22Rv1 (cell line): ENCODE data around the gene MT1G.

Experiments used
- ZFX ChIP-seq: fragments of 450-650 bp; IDR thresholded peaks from 2 replicates; pipeline ENCODE4 v1.6.1; 2017; ENCODE audit warnings: antibody characterized with exemption, borderline replicate concordance
- TF ChIP-seq, protein P1 (sequence below): fragments of 450-650 bp; IDR thresholded peaks from 2 replicates; pipeline ENCODE4 v1.5.1; 2017; ENCODE audit warnings: mild to moderate bottlenecking

- TF ChIP-seq, protein P1, sequence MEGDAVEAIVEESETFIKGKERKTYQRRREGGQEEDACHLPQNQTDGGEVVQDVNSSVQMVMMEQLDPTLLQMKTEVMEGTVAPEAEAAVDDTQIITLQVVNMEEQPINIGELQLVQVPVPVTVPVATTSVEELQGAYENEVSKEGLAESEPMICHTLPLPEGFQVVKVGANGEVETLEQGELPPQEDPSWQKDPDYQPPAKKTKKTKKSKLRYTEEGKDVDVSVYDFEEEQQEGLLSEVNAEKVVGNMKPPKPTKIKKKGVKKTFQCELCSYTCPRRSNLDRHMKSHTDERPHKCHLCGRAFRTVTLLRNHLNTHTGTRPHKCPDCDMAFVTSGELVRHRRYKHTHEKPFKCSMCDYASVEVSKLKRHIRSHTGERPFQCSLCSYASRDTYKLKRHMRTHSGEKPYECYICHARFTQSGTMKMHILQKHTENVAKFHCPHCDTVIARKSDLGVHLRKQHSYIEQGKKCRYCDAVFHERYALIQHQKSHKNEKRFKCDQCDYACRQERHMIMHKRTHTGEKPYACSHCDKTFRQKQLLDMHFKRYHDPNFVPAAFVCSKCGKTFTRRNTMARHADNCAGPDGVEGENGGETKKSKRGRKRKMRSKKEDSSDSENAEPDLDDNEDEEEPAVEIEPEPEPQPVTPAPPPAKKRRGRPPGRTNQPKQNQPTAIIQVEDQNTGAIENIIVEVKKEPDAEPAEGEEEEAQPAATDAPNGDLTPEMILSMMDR, result no peak
- TF ChIP-seq ZFX, result no peak
Measured at GRCh38 chr16:56640076-56640475, 27.8 kb downstream of the MT1G start.
